Right atrium auricular region (tissue), 2 donors: Measurements from ENCODE around the gene TMEM243. TPM values are rescaled to one million over a fixed set of nuclear protein-coding genes. Genes with fewer than 3 reads are reported as not detected.

Experiments
- DNase-seq: peaks from one replicate; pipeline ENCODE4 v3.0.0-alpha.2; 2019; ENCODE audit warnings: low spot score
- H3K27ac ChIP-seq, 2 donors: fragments of 200-600 bp; sonication (generic); 1 replicate in 1 of 2; 2 replicates in 1 of 2; pipeline ENCODE4 v1.5.1; 2016 to 2019
- H3K27me3 ChIP-seq, 2 donors: fragments of 200-600 bp; sonication (generic); one replicate each; pipeline versions ENCODE4 v1.5.1 to v1.6.0; 2017 to 2019
- H3K36me3 ChIP-seq: fragments of 200-600 bp; sonication (generic); one replicate; pipeline ENCODE4 v1.5.1; 2016
- H3K4me1 ChIP-seq, 2 donors: fragments of 200-600 bp; sonication (generic); one replicate each; pipeline versions ENCODE4 v1.5.1 to v1.6.0; 2017 to 2019
- H3K4me3 ChIP-seq, 2 donors: fragments of 200-600 bp; sonication (generic); 1 replicate in 1 of 2; 2 replicates in 1 of 2; pipeline ENCODE4 v1.5.1; 2017 to 2019; ENCODE audit warnings: mild to moderate bottlenecking in 1 of 2, moderate library complexity in 1 of 2
- H3K9me3 ChIP-seq, 2 donors: fragments of 200-600 bp; sonication (generic); one replicate each; pipeline ENCODE4 v1.5.1; 2019
- CTCF ChIP-seq, 2 donors: fragments of 200-600 bp; sonication (generic); IDR thresholded peaks; one replicate each; pipeline ENCODE4 v1.5.1; 2019; ENCODE audit warnings: antibody characterized with exemption in 2 of 2
- total RNA-seq, 2 donors: library from RNA; depleted of rRNA; stranded (reverse); fragments of >200 nt; gene quantifications; one replicate each; pipeline ENCODE4 v1.1.0, GENCODE V29; 2016

TMEM243 gene
- total RNA-seq, 2 donors from 2014 or later, result 5.6 to 17.9 TPM

GRCh38 chr7:87220734-87221215 lies 1.2 kb upstream of the TMEM243 start:
- Histone ChIP-seq H3K27me3 (no peaks in the 10 kb centered on the region), H3K27ac (peak overlapping the region in 1 of 2 donors; percentile 80), H3K36me3 (no peaks in the 10 kb centered on the region), H3K4me1 (peaks cover 0 to 27% of the 10 kb centered on the region in 2 donors), H3K4me3 (peak overlapping the region; percentile 68 to 75), H3K9me3 (no peaks in the 10 kb centered on the region)
- no peak for TF ChIP-seq CTCF (IDR thresholded peaks at IDR 0.05)
- no peak for DNase-seq

GRCh38 chr7:87220026-87220733 lies 648 bp upstream of the TMEM243 start:
- Histone ChIP-seq H3K4me3 (peak overlapping the region; percentile 68 to 75), H3K9me3 (no peaks in the 10 kb centered on the region), H3K27ac (peak overlapping the region; percentile 80 to 82), H3K36me3 (no peaks in the 10 kb centered on the region), H3K27me3 (no peaks in the 10 kb centered on the region), H3K4me1 (peaks cover 0 to 27% of the 10 kb centered on the region in 2 donors)
- peak in 1 of 2 donors; percentile 5 for TF ChIP-seq CTCF (IDR thresholded peaks at IDR 0.05)
- peak; percentile 87 for DNase-seq

- H3K4me3 ChIP-seq, result peak overlapping the region; percentile 68 to 75
- peaks cover 0 to 27% of the 10 kb centered on the region in 2 donors for H3K4me1 ChIP-seq
Measured at GRCh38 chr7:87218796-87219544, 562 bp downstream of the TMEM243 start.

GRCh38 chr7:87217983-87218653 lies 1.4 kb downstream of the TMEM243 start:
- Histone ChIP-seq H3K27ac (peak overlapping the region; percentile 80 to 82), H3K4me1 (peaks cover 0 to 27% of the 10 kb centered on the region in 2 donors), H3K27me3 (no peaks in the 10 kb centered on the region), H3K36me3 (no peaks in the 10 kb centered on the region), H3K4me3 (peak overlapping the region; percentile 68 to 75), H3K9me3 (no peaks in the 10 kb centered on the region)
- no peak for TF ChIP-seq CTCF (IDR thresholded peaks at IDR 0.05)
- DNase-seq, result no peak

More at GRCh38 chr7:87218796-87219544, 562 bp downstream of the TMEM243 start:
- Histone ChIP-seq H3K36me3 (no peaks in the 10 kb centered on the region), H3K9me3 (no peaks in the 10 kb centered on the region), H3K27ac (peak overlapping the region; percentile 80 to 82), H3K27me3 (no peaks in the 10 kb centered on the region)
- DNase-seq, result peak; percentile 82
- TF ChIP-seq CTCF (IDR thresholded peaks at IDR 0.05), result no peak

- Histone ChIP-seq H3K9me3 (no peaks in the 10 kb centered on the region), H3K4me3 (no peak overlapping the region), H3K36me3 (no peaks in the 10 kb centered on the region), H3K4me1 (peaks cover 0 to 27% of the 10 kb centered on the region in 2 donors), H3K27me3 (no peaks in the 10 kb centered on the region), H3K27ac (peak overlapping the region in 1 of 2 donors; percentile 30)
- DNase-seq, result no peak
- no peak for TF ChIP-seq CTCF (IDR thresholded peaks at IDR 0.05)
Measured at GRCh38 chr7:87216701-87217508, 2.6 kb downstream of the TMEM243 start.
